Measurements from ENCODE around the gene STX8.

DNA sequence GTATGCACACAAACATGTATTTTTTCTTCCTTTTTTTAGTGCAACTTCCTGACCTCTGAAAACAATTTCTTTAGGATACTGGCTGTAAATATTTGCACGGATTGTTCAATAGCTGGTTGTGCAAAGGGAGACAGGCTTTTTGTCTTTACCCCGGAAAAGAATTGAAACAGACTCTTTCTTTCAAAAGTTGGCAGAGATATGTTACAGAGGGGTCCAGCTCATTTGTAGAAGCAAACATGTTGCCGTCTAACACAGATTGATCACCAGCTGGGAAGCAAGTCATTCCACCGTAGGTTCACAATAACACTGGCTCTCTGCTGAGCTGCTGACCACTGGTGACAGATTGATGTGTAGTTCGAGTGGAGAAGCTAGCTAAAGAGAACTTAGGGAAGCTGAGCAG lies 130.9 kb downstream of the STX8 start:
- TF ChIP-seq, protein P1, sequence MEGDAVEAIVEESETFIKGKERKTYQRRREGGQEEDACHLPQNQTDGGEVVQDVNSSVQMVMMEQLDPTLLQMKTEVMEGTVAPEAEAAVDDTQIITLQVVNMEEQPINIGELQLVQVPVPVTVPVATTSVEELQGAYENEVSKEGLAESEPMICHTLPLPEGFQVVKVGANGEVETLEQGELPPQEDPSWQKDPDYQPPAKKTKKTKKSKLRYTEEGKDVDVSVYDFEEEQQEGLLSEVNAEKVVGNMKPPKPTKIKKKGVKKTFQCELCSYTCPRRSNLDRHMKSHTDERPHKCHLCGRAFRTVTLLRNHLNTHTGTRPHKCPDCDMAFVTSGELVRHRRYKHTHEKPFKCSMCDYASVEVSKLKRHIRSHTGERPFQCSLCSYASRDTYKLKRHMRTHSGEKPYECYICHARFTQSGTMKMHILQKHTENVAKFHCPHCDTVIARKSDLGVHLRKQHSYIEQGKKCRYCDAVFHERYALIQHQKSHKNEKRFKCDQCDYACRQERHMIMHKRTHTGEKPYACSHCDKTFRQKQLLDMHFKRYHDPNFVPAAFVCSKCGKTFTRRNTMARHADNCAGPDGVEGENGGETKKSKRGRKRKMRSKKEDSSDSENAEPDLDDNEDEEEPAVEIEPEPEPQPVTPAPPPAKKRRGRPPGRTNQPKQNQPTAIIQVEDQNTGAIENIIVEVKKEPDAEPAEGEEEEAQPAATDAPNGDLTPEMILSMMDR (IDR thresholded peaks at IDR 0.05; ENCODE audit: low read depth, low read length): no peak
- no peak for TF ChIP-seq EZH2phosphoT487 (IDR thresholded peaks at IDR 0.05; ENCODE audit: low read depth)
